LNCaP clone FGC (cell line): ENCODE data around the gene AP3B2.

ENCODE experiments used
- DNase-seq: peaks from one replicate; pipeline ENCODE4 v3.0.0-alpha.2; 2011; ENCODE audit warnings: low read depth
- H3K4me3 ChIP-seq: 2 replicates; pipeline ENCODE4 v1.5.1; 2011; ENCODE audit warnings: mild to moderate bottlenecking, low read depth, low read length, control low read depth
- TF ChIP-seq, protein P1 (sequence below): IDR thresholded peaks from 2 replicates; pipeline ENCODE4 v1.5.1; 2012; ENCODE audit warnings: mild to moderate bottlenecking; ENCODE audit not compliant: control insufficient read depth, insufficient read depth; ENCODE audit errors: extremely low read depth

Gene AP3B2

DNA sequence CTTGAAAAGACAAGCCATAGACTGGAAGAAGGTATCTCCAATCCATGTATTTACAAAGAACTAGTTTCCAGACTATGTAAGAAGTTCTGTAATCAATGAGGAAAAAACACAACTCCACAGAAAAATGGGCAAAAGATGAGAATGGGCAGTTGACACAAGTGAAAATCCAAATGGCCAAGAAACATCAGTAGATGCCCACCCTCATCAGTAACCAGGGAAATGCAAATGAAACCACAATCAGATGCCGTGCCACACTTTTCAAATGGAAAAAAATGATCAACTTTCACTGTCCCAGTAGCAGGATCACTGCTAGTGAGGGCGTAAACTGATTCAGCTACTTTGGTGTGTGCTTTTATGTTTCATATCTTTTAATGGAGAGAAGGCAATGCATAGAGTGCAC lies 58.0 kb downstream of the AP3B2 start:
- TF ChIP-seq, protein P1, sequence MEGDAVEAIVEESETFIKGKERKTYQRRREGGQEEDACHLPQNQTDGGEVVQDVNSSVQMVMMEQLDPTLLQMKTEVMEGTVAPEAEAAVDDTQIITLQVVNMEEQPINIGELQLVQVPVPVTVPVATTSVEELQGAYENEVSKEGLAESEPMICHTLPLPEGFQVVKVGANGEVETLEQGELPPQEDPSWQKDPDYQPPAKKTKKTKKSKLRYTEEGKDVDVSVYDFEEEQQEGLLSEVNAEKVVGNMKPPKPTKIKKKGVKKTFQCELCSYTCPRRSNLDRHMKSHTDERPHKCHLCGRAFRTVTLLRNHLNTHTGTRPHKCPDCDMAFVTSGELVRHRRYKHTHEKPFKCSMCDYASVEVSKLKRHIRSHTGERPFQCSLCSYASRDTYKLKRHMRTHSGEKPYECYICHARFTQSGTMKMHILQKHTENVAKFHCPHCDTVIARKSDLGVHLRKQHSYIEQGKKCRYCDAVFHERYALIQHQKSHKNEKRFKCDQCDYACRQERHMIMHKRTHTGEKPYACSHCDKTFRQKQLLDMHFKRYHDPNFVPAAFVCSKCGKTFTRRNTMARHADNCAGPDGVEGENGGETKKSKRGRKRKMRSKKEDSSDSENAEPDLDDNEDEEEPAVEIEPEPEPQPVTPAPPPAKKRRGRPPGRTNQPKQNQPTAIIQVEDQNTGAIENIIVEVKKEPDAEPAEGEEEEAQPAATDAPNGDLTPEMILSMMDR, result no peak
- no peak overlapping the region for H3K4me3 ChIP-seq
- DNase-seq, result no peak

DNA sequence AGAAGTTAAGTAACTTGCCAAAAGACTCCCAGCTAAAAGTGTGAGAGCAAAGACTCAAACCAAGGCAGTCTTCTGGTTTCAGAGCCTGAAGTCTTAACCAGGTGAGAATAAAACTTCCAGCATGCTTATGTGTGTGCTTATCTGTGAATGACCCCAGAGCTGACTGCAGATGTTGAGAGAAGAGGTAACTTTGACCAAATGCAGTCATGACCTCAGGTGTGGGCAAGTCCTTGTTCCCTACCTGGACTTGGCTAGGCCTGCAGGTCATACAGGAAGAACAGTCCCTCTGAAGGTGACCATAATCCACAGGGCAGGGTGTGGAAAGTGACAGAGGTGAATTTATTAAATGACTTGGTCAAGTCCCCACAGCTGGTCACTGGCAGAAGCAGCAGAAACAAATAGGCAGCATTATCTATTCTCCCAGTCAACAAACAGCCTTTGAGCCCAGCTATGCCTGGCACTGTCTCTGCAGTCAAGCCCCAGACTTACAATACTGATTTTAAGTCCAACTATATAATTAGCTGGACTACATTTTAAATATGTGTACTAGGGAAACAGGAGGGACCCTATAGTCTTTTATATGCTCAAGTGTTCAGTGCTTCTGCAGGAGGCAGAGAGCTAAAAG lies 59.5 kb downstream of the AP3B2 start:
- no peak for DNase-seq
- H3K4me3 ChIP-seq, result no peak overlapping the region
- TF ChIP-seq, protein P1, result no peak

DNA sequence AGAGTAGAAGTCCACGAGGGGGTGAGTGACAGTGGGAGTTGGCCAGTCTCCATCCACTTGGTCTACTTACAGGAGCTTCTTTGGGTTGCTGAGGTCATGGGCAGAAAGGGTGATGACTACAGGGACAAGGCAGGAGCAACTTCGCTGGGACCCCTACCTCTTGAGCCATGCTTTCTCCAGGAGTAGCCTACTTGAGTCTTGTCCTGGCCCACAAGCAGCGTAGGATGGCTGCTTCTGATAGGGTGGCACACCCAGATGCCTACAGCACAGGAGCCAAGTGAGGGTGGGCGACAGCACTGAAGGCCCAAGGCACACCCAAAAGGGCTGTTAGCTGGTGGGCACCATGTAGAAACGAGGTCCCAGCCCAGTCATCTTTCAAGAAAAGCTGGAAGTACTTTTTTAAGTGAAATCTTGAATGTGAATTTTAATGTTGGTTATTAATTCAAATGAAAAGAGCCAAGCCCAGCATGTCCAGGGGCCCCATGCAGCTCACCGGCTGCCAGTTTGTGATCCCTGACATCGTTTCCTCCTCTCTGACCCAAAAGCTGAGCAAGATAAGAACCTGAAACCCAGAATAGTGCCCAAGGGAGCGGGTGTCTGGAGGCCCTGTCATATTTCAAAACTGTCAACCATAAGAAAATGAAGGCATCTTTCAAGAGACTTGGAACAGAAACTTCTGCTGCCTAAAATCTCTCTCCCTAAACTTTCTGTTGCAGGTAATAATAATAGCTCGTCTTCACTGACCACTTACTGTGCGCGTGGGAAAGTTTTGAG lies 60.3 kb downstream of the AP3B2 start:
- H3K4me3 ChIP-seq, result no peak overlapping the region
- no peak for DNase-seq
- TF ChIP-seq, protein P1, result no peak

DNA sequence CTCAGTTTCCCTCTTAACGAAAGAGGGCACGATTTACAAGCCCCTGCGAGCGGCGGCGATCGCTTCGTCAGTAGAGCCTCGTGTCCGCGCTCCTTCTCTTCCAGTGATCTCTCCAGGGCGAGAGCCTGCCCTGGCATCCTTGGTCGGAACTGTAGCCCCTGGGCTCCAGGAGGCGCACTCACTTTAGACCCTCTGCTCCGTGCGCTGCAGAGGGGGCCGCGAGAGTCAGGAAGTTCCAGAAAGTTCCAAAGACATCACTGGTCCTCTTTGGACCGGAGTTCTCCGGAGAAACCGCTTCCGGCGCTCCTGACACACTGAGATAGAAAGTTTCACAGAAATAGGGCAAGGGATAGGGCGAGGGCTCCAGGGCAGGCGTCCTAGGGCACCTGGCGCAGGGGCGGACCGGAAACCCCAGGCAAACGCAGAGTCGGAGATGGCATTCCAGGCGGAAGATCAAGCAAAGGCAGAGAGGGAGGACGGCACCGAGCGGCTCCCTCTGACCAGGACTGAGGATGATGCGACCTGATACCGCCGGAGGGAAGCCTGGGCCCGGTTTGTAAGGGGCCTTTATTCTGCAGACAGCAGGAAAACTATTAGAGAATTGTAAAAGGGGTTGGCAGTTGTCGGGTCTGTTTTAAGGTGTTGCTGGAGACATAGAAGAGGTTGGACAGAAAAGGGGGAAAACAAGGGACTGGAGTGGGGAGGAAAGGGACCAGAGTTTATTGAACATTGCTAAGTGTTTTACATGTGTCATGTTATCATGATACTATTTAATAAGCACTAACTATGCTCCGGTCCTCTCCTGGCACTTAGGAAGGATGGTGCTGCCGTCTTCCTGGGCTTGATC lies 61.2 kb downstream of the AP3B2 start:
- DNase-seq, result no peak
- TF ChIP-seq, protein P1, result no peak
- no peak overlapping the region for H3K4me3 ChIP-seq

DNA sequence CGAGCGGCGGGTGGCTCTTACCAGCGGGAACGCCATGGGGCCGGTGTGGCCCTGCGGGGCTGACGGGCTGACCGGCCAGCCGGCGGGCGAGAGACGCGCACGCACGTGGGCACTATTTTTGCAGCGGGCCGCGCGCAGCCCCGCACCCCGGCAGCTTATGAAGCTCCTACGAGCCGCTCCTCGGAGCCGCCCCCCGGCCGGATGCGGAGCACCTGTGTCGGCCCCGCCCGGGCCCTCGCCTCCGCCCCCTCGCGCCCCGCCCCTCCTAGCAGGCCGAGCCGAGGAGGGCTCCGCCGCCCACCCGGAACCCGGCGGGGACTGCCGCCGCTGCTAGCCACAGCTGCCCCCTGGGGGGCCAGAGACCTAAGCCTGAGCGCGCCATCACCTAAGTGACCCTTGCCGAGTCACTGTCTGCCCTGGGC lies 61.8 kb downstream of the AP3B2 start:
- no peak overlapping the region for H3K4me3 ChIP-seq
- TF ChIP-seq, protein P1, result no peak
- DNase-seq, result no peak

DNA sequence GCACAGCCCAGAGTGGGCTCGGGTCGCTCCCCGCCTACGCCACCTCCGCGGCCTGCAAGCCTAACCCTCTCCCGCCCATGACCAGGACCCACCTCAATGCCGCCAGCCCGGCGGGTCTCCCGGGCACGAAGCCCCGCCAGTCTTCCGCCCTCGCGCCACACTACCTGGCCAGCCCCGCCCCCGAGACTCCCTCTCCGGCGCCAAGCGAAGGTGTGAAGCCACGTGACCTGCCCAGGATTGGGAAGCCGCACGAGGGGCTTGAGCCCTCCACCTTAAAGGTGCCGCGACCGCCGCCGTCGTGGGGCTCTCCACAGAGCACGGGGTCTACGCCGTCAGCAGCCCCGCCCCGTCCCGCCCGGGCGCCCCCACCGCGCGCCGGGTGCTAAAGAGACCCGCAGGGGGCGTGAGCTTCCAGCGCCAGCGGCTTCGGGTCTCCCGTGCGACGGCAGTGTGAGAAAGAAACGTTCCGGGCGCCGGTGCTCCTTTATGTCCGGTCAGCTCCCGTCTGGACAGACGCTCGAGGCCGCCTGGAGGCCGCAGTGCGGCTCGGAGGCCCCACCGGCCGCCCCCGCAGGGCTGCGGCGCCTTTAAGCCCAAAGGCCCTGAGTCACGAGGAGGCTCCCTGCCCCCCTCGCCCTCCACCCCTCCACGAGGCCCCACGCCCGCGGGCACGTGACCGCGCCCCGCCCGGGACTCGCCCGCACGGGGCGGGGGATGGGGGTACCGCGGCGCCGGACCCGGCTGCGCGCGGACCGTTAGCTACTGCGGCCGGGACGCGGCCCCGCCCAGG lies 62.4 kb downstream of the AP3B2 start, which contains the start of gene CPEB1:
CPEB1 (minus strand) TSS at position 319 of the 790 bp plus-strand sequence. CDS start 18,904 bp downstream, outside the sequence.
- TF ChIP-seq, protein P1, result no peak
- H3K4me3 ChIP-seq, result no peak within 1 kb of the TSS; the same call in 1 of the 2 replicates
- no peak for DNase-seq
